Measurements from ENCODE around the gene SORD.

DNA sequence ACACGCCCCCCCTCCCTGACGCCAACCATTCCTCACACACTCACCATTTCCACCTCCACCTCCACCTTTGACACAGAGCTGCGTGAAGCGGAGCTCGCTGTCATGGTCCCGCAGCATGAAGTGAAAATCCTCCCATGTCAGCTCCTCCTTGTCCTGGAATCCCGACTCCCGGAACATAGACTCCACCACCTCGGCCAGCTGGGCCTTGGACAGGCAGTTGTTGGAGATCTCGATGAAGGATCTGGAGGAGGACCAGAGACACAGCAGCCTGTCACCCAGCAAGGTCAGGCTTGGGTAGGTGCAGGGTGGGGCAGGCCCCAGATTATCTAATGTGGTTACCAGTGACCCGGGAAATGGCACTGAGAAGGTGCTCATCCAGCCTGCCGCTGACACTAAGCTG, 78.8 kb downstream of the SORD start:
- TF ChIP-seq, protein P1, sequence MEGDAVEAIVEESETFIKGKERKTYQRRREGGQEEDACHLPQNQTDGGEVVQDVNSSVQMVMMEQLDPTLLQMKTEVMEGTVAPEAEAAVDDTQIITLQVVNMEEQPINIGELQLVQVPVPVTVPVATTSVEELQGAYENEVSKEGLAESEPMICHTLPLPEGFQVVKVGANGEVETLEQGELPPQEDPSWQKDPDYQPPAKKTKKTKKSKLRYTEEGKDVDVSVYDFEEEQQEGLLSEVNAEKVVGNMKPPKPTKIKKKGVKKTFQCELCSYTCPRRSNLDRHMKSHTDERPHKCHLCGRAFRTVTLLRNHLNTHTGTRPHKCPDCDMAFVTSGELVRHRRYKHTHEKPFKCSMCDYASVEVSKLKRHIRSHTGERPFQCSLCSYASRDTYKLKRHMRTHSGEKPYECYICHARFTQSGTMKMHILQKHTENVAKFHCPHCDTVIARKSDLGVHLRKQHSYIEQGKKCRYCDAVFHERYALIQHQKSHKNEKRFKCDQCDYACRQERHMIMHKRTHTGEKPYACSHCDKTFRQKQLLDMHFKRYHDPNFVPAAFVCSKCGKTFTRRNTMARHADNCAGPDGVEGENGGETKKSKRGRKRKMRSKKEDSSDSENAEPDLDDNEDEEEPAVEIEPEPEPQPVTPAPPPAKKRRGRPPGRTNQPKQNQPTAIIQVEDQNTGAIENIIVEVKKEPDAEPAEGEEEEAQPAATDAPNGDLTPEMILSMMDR (IDR thresholded peaks at IDR 0.05) = no peak
- no peak for TF ChIP-seq POLR2A (IDR thresholded peaks at IDR 0.05)

Measured in body of pancreas (tissue), 4 donors.